HL-60 (cell line): ENCODE results near the gene INPP4B.

ENCODE experiments used
- DNase-seq, 2 experiments: peaks; one replicate each; pipeline ENCODE4 v3.0.0-alpha.2; 2010 to 2020; ENCODE audit warnings: low read depth in 1 of 2, low spot score in 1 of 2
- H3K27ac ChIP-seq: fragments of 250-450 bp; sonication (Bioruptor Pico); replicated peaks from 2 replicates; pipeline ENCODE4 v1.5.1; 2020; ENCODE audit warnings: mild to moderate bottlenecking, moderate library complexity
- H3K27me3 ChIP-seq: fragments of 250-450 bp; sonication (Bioruptor Pico); 2 replicates; pipeline ENCODE4 v1.5.1; 2021; ENCODE audit warnings: mild to moderate bottlenecking, moderate library complexity; ENCODE audit not compliant: insufficient read depth, poor library complexity, severe bottlenecking
- H3K4me3 ChIP-seq: replicated peaks from 2 replicates; pipeline ENCODE4 v1.5.1; 2011; ENCODE audit warnings: mild to moderate bottlenecking, control low read depth, low read length; ENCODE audit not compliant: insufficient read depth
- CTCF ChIP-seq: IDR thresholded peaks from one replicate; pipeline ENCODE4 v1.5.1; 2011; ENCODE audit warnings: low read length, control low read depth, inconsistent platforms; ENCODE audit not compliant: insufficient read depth
- GABPA ChIP-seq: IDR thresholded peaks from 2 replicates; pipeline ENCODE4 v1.6.1; 2012; ENCODE audit warnings: low read depth
- POLR2AphosphoS5 ChIP-seq: IDR thresholded peaks from 2 replicates; pipeline ENCODE4 v1.6.1; 2012; ENCODE audit warnings: low read depth
- REST ChIP-seq: IDR thresholded peaks from 2 replicates; pipeline ENCODE4 v1.6.1; 2012; ENCODE audit warnings: low read depth; ENCODE audit not compliant: insufficient replicate concordance
- SPI1 ChIP-seq: IDR thresholded peaks from 2 replicates; pipeline ENCODE4 v1.6.1; 2012; ENCODE audit warnings: low read depth, mild to moderate bottlenecking, borderline replicate concordance

Gene INPP4B

GRCh38 chr4:142411993-142412392 is 434.1 kb downstream of the INPP4B start:
- TF ChIP-seq GABPA (no peak), POLR2AphosphoS5 (no peak), SPI1 (no peak), REST (no peak), CTCF (no peak)

GRCh38 chr4:142408003-142408441 is 438.1 kb downstream of the INPP4B start:
- Histone ChIP-seq H3K27me3 (no peaks in the 10 kb centered on the region), H3K27ac (no peak overlapping the region), H3K4me3 (no peak overlapping the region)
- DNase-seq = no peak
- TF ChIP-seq GABPA (no peak), REST (no peak), CTCF (no peak), SPI1 (no peak), POLR2AphosphoS5 (no peak)

More at GRCh38 chr4:142411993-142412392, 434.1 kb downstream of the INPP4B start:
- DNase-seq = no peak
- Histone ChIP-seq H3K27me3 (no peaks in the 10 kb centered on the region), H3K4me3 (no peak overlapping the region), H3K27ac (no peak overlapping the region)

GRCh38 chr4:142407596-142407995 is 438.5 kb downstream of the INPP4B start:
- no peak for DNase-seq
- Histone ChIP-seq H3K27me3 (no peaks in the 10 kb centered on the region), H3K27ac (no peak overlapping the region), H3K4me3 (no peak overlapping the region)
- TF ChIP-seq SPI1 (no peak), CTCF (no peak), POLR2AphosphoS5 (no peak), REST (no peak), GABPA (no peak)
